Liver (tissue), 3 donors: Measurements from ENCODE around the gene ARHGEF2.

Experiments used
- ATF3 ChIP-seq: IDR thresholded peaks from 2 replicates; pipeline ENCODE4 v1.6.1; 2016; ENCODE audit warnings: antibody characterized with exemption
- CTCF ChIP-seq: fragments of 150-350 bp; IDR thresholded peaks from 2 replicates; pipeline ENCODE4 v1.5.1; 2017; ENCODE audit warnings: improper control_type of control experiment, low read depth, low read length; ENCODE audit not compliant: missing input control
- EGR1 ChIP-seq, 2 donors: IDR thresholded peaks; 2 replicates each; pipeline ENCODE4 v1.6.1; 2016 to 2018; ENCODE audit warnings: antibody characterized with exemption in 2 of 2, low read depth in 2 of 2
- FOXA1 ChIP-seq: IDR thresholded peaks from 2 replicates; pipeline ENCODE4 v1.6.1; 2016; ENCODE audit warnings: antibody characterized with exemption
- FOXA2 ChIP-seq: IDR thresholded peaks from 2 replicates; pipeline ENCODE4 v1.6.1; 2016; ENCODE audit warnings: antibody characterized with exemption
- GABPA ChIP-seq, 2 donors: IDR thresholded peaks in 1 of 2; conservative IDR thresholded peaks in 1 of 2; 2 replicates each; pipeline ENCODE4 v1.6.1; 2016; ENCODE audit warnings: antibody characterized with exemption in 2 of 2, mild to moderate bottlenecking in 1 of 2, moderate library complexity in 1 of 2
- HNF4A ChIP-seq, 2 donors: conservative IDR thresholded peaks; 2 replicates each; pipeline ENCODE4 v1.6.1; 2016; ENCODE audit warnings: antibody characterized with exemption in 2 of 2, mild to moderate bottlenecking in 2 of 2
- RAD21 ChIP-seq, 2 donors: IDR thresholded peaks; 2 replicates each; pipeline ENCODE4 v1.6.1; 2016; ENCODE audit warnings: antibody characterized with exemption in 2 of 2, mild to moderate bottlenecking in 2 of 2
- REST ChIP-seq: IDR thresholded peaks from 2 replicates; pipeline ENCODE4 v1.6.1; 2016; ENCODE audit warnings: antibody characterized with exemption, mild to moderate bottlenecking
- TAF1 ChIP-seq: conservative IDR thresholded peaks from 2 replicates; pipeline ENCODE4 v1.6.1; 2016; ENCODE audit warnings: antibody characterized with exemption, mild to moderate bottlenecking
- YY1 ChIP-seq: IDR thresholded peaks from 2 replicates; pipeline ENCODE4 v1.6.1; 2016; ENCODE audit warnings: antibody characterized with exemption, mild to moderate bottlenecking
- ZBTB33 ChIP-seq: IDR thresholded peaks from 2 replicates; pipeline ENCODE4 v1.6.1; 2016; ENCODE audit warnings: antibody characterized with exemption
- donor health status: healthy.
- donor health status: healthy.

- TF ChIP-seq RAD21 (IDR thresholded peaks at IDR 0.05) (no peak), FOXA1 (no peak), CTCF (no peak), GABPA (IDR thresholded peaks at IDR 0.05 in 1 of 2, conservative IDR thresholded peaks at IDR 0.05 in 1 of 2) (no peak), REST (no peak), ZBTB33 (no peak), HNF4A (conservative IDR thresholded peaks at IDR 0.05) (no peak), YY1 (no peak), EGR1 (IDR thresholded peaks at IDR 0.05; ENCODE audit: low read depth in 2 of 2) (no peak), FOXA2 (no peak), ATF3 (no peak), TAF1 (no peak)
Observed at GRCh38 chr1:155899683-155900082, 78.7 kb downstream of the ARHGEF2 start.
